Erythroblast (primary cell): ENCODE results near the gene HHLA2.

Source experiments
- GATA1 ChIP-seq: IDR thresholded peaks from 2 replicates; pipeline ENCODE4 v1.6.1; 2011; ENCODE audit warnings: low read depth, mild to moderate bottlenecking, control low read depth, low read length, moderate library complexity
- POLR2A ChIP-seq: IDR thresholded peaks from 2 replicates; pipeline ENCODE4 v1.6.1; 2011; ENCODE audit warnings: mild to moderate bottlenecking, low read length

GRCh38 chr3:108331792-108332191 lies 35.4 kb downstream of the HHLA2 start:
- TF ChIP-seq POLR2A (no peak), GATA1 (no peak)
